Osteoblast (primary cell): ENCODE data around the gene GRB10. TPM values are rescaled to one million over a fixed set of nuclear protein-coding genes. Genes with fewer than 3 reads are reported as not detected.
A peak's percentile ranks its signal among the peaks of the same experiment; 100 is the strongest.

Experiments
- DNase-seq: peaks from one replicate; pipeline ENCODE4 v3.0.0; 2011; ENCODE audit warnings: low spot score, mixed read lengths; ENCODE audit not compliant: insufficient read length; ENCODE audit errors: missing footprints
- H2AFZ ChIP-seq: 2 replicates; pipeline ENCODE4 v1.6.0; 2011; ENCODE audit warnings: mild to moderate bottlenecking, low read length
- H3K27ac ChIP-seq: 2 replicates; pipeline ENCODE4 v1.5.1; 2011; ENCODE audit warnings: mild to moderate bottlenecking, low read depth, low read length, moderate library complexity
- H3K27me3 ChIP-seq: 2 replicates; pipeline ENCODE4 v1.6.0; 2012; ENCODE audit warnings: mild to moderate bottlenecking, control low read depth, inconsistent platforms, low read length, moderate library complexity; ENCODE audit not compliant: insufficient read depth
- H3K36me3 ChIP-seq: 2 replicates; pipeline ENCODE4 v1.5.1; 2011; ENCODE audit warnings: mild to moderate bottlenecking, low read length, control low read depth, moderate library complexity; ENCODE audit not compliant: insufficient read depth
- H3K4me1 ChIP-seq: 2 replicates; pipeline ENCODE4 v1.5.1; 2011; ENCODE audit warnings: mild to moderate bottlenecking, low read length, control low read depth, moderate library complexity; ENCODE audit not compliant: insufficient read depth
- H3K4me2 ChIP-seq: 2 replicates; pipeline ENCODE4 v1.6.0; 2011; ENCODE audit warnings: mild to moderate bottlenecking, low read length; ENCODE audit not compliant: insufficient read depth
- H3K4me3 ChIP-seq: fragments of 200-600 bp; sonication (generic); 3 replicates; pipeline ENCODE4 v1.5.1; 2012; ENCODE audit warnings: mild to moderate bottlenecking, low read length, inconsistent platforms; ENCODE audit not compliant: insufficient read depth
- H3K79me2 ChIP-seq: 2 replicates; pipeline ENCODE4 v1.6.0; 2012; ENCODE audit warnings: mild to moderate bottlenecking, low read length, control low read depth, inconsistent platforms; ENCODE audit not compliant: insufficient read depth
- H3K9me3 ChIP-seq: 2 replicates; pipeline ENCODE4 v1.5.1; 2011; ENCODE audit warnings: low read depth, low read length, control low read depth
- H4K20me1 ChIP-seq: 2 replicates; pipeline ENCODE4 v1.6.0; 2012; ENCODE audit warnings: mild to moderate bottlenecking, low read length, control low read depth; ENCODE audit not compliant: insufficient read depth
- CTCF ChIP-seq: IDR thresholded peaks from 2 replicates; pipeline ENCODE4 v1.5.1; 2011; ENCODE audit warnings: mild to moderate bottlenecking, low read depth, low read length, moderate library complexity; ENCODE audit errors: extremely low read depth
- total RNA-seq: library from RNA; depleted of rRNA; stranded (reverse); fragments of >200 nt; gene quantifications from 2 replicates; pipeline ENCODE4 v1.2.3, GENCODE V29; 2012

Gene GRB10
- total RNA-seq, 1 donor = 62.6 TPM

- Histone ChIP-seq H2AFZ (no peak overlapping the region), H3K27me3 (peaks cover 37% of the 10 kb centered on the region), H3K36me3 (no peaks in the 10 kb centered on the region), H3K4me1 (no peaks in the 10 kb centered on the region), H3K4me2 (no peak overlapping the region), H4K20me1 (no peaks in the 10 kb centered on the region), H3K79me2 (no peaks in the 10 kb centered on the region), H3K27ac (no peak overlapping the region), H3K9me3 (no peaks in the 10 kb centered on the region), H3K4me3 (no peak overlapping the region)
- DNase-seq = peak; percentile 51
- TF ChIP-seq CTCF = no peak
These were observed 220.6 kb downstream of the GRB10 start for GRCh38 chr7:50562136-50562535.

GRCh38 chr7:50560865-50561351 lies 221.8 kb downstream of the GRB10 start:
- Histone ChIP-seq H2AFZ (no peak overlapping the region), H3K4me2 (no peak overlapping the region), H3K9me3 (no peaks in the 10 kb centered on the region), H3K27me3 (peaks cover 37% of the 10 kb centered on the region), H3K27ac (no peak overlapping the region), H4K20me1 (no peaks in the 10 kb centered on the region), H3K4me1 (no peaks in the 10 kb centered on the region), H3K36me3 (no peaks in the 10 kb centered on the region), H3K79me2 (no peaks in the 10 kb centered on the region), H3K4me3 (no peak overlapping the region)
- no peak for TF ChIP-seq CTCF
- DNase-seq = no peak

- Histone ChIP-seq H3K4me1 (no peaks in the 10 kb centered on the region), H4K20me1 (no peaks in the 10 kb centered on the region), H3K4me3 (no peak overlapping the region), H3K27ac (no peak overlapping the region), H3K27me3 (peaks cover 27% of the 10 kb centered on the region), H3K4me2 (no peak overlapping the region), H3K79me2 (no peaks in the 10 kb centered on the region), H3K9me3 (no peaks in the 10 kb centered on the region), H3K36me3 (no peaks in the 10 kb centered on the region), H2AFZ (no peak overlapping the region)
- DNase-seq = no peak
- TF ChIP-seq CTCF = no peak
These were observed 222.8 kb downstream of the GRB10 start for GRCh38 chr7:50559881-50560280.

GRCh38 chr7:50558294-50559053 lies 224.2 kb downstream of the GRB10 start:
- no peak for DNase-seq
- H3K27me3 ChIP-seq = peaks cover 23% of the 10 kb centered on the region
- H3K4me2 ChIP-seq = no peak overlapping the region
- H3K79me2 ChIP-seq = no peaks in the 10 kb centered on the region
- H2AFZ ChIP-seq = no peak overlapping the region
- H3K36me3 ChIP-seq = no peaks in the 10 kb centered on the region
- H3K4me1 ChIP-seq = no peaks in the 10 kb centered on the region
- H3K9me3 ChIP-seq = no peaks in the 10 kb centered on the region
- H3K27ac ChIP-seq = no peak overlapping the region
- no peak overlapping the region for H3K4me3 ChIP-seq
- no peaks in the 10 kb centered on the region for H4K20me1 ChIP-seq
- TF ChIP-seq CTCF = no peak
